Measurements from ENCODE around the gene NKD1.

Gene NKD1

DNA sequence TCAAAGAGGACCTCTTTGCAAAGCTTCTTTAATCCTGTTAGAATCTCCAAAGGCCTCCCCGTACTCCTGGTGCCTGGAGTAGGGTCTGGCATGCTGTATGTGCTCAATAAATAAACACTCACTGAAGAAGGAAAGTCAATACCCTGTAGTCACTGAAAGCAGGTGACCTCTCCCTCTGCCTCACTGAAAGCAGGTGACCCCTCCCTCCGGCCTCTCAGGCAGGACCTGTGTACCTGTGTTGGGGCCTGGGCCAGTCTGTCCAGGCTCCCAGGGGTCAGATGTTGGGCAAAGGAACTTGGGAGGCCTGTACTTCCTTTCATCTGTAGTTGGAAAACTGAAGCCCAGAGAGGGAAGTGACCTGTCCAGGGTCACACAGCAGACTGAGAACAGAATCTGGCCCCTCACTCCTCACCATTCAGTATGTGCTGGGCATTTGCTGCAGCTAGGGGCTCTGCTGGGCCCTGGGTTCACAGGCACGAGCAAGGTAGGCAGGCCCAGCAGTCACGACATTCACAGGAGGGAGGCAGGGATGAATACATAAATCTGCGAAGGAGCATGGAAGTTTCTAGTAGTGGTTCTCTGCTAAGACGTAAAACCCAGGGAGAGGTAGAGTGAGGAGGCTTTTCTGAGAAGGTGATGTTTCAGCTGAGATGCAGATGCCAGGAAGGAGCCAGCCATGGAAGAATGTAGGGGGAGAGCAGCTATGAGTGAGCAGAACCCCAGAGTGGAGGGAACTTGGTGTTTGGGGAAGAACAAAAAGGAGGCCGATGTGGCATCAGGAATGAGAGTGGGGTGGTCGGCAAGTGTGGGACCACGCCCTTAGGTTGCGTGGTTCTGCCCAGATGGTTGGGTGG, 64.0 kb downstream of the NKD1 start:
- in situ Hi-C loops (cut with MboI; ENCODE audit: low sequenced_read_pairs) = no loop called here

DNA sequence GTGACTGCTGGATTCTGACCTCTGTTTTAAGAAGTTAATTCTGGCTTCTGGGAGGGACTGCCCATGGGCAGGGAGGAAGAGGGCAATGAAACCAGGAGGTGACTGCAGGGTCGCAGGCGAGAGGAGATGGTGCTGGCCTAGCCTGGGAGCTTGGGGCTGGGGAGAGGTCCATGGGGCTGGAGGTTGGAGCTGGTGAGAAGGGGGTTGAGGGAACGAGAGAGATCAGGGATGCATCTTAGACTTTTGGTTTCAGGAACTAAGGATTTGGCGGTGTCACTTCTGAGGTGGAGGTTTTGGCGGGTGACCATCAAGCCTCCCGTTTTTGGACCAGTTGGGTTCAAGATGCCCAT, 64.6 kb downstream of the NKD1 start:
- in situ Hi-C loops (cut with MboI; ENCODE audit: low sequenced_read_pairs) = no loop called here

DNA sequence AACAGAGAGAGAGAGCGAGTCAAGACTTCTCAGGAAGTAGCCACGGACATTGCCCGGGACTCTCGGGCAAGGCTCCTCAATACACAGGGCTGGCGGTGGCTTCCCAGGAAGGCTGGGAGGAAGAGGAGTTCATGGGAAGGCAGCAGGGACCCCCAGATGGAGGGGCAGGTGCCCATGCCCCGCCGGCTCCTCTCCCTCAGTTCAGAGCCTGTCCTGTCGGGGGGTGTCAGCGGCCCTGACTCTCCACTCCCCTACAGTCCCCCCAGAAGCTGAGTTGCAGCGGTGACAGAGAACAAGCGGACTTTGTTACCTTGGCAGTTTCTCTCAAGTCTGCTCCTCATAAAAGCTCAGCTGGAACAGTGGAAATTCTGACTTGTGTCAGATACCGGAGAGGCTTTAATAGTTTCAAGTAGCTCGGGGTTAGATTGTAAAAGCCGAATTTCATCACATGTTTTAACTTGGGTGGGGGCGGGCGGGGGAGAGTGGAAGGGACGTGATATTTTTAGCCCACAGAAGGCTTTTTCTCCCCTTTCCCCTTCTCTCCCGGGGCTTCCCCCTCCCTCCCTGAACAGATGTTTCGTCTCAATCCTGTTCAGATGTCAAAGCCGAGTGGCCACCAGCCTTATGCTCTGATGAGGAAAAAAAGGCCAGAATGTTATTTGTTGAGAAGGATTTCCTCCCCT, 65.2 kb downstream of the NKD1 start:
- in situ Hi-C loops (cut with MboI; ENCODE audit: low sequenced_read_pairs) = no loop called here

DNA sequence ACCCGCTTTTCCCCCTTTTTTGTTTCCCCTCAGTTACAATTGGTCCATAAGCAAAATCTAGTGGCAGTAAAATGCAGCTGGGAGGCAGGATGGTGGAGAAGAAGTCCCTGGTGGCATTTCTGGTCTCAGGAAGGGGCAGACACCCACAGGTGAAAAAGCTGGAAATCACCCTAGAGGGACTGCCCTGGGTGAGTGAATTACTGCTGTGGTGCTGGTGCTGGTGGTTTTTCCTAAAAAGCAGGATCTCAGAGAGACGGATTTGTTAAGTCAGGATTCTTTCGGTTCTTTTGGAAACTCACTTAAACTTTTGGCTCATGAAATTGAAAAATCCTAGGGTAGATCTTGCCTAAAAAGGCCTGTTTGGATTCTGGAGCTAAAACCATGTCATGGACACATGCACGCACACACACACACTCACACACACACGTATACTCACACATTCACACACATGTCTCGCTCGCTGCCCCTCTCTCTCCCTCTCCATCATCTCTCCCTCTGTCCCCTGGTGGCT, 65.8 kb downstream of the NKD1 start:
- in situ Hi-C loops (cut with MboI; ENCODE audit: low sequenced_read_pairs) = no loop called here

DNA sequence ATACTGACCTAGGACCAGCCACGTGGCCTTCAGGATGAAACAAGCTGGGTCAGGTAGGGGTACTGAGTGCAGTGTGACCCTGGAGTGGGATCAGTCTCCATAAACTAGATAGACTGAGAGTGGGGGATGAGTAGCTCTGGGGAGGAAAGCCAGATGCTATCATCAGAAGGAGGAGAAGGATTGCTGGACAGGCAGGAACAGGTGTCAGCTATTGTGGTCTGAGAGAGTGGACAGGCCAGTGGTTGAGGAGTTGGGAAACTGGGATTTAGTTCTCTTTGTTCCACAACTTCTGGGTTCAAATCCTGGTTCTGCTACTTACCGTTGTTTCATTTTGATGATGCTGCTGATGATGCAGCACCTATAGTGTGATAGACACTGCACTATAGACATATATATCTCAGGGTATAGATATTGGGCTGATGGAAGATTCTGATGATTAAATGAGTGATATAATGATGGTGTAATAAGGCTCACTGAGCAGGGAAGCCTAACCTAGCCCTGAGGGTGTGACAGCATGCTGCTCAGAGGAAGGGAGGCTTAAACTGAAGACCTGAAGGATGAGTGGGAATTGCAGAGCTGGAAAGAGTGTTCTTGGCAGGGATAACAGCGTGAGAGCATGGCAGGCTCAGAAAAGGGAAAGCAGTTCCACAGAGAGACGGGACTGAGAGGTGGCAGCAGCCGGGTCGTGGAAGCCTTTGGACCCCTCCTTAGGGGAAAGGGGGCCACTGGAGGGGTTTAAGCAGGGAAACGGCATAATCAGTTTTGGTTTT, 66.9 kb downstream of the NKD1 start:
- in situ Hi-C loops (cut with MboI; ENCODE audit: low sequenced_read_pairs) = no loop called here

DNA sequence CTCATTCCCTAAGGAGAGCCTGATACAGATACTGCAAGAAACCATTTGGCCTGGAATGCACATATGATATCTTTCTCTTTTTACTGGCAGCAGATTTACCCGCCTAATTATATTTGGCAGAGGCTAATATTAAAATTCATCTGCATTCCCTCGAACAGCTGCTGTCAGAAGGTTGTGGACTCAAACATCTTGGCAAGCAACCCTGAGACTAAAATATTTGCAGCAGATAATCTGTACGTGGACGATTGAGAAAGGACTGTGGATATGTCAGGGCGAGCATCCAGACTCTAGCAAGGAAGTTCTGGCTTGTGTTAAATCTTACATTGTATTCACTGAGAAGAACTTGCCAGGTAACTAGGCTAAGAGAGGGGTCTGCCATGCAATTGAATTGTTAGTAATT, 67.7 kb downstream of the NKD1 start:
- in situ Hi-C loops (cut with MboI; ENCODE audit: low sequenced_read_pairs) = no loop called here

DNA sequence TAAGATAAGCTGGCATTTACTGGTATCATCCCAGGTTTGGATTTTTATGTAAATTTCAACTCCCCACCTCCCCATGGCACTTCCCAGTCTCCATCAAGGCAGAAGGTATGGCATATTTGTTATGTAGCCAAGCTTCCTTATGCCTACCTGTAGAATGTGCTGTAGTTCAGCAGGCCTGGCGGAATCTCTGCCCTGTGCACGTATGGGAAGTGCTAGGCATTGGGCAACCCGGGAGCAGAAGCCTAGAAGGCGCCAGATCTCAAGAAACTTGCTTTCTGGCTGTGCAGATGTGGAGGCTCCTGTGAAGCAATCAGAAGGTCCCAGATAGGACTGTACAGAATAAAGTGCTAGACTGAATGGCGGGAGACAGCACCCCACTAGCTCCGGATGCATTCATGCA, 68.2 kb downstream of the NKD1 start:
- in situ Hi-C loops (cut with MboI; ENCODE audit: low sequenced_read_pairs) = no loop called here

DNA sequence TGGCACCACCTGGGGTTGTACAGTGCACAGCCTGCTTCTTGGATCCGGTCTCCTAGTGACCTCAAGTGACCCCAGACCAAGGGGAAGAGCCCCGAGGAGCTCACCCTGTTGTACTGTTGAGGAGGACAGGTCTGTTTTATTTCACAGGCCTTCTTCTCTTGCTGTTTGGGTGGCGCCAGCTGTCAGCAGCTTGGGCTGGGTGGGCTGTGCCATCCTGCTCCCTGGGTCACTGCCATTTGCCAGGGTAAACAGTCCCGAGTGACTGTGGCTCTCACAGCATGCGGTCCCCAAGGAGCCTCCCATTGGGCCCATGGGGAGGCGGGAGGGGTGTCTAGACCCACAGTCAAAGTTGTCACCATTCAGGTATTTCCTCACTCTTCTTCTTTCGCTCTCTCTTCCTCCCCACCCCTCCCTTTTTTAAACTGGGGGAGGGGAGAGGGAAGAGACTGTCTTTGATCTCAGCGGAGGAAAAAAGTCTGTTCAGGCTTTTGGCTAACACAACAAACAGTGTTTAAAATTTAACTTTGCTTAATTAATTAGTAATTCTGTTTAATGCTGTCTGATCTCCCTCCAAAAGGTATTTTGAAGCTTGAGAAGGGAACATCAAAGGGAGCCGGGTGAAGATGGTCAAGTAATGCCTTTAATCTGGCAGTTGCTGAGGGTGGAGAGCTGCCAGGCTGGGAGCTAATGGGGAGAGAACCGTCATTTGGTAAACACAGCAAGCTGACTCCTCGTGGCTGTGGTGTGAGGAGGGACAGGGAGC, 68.9 kb downstream of the NKD1 start:
- in situ Hi-C loops (cut with MboI; ENCODE audit: low sequenced_read_pairs) = no loop called here

DNA sequence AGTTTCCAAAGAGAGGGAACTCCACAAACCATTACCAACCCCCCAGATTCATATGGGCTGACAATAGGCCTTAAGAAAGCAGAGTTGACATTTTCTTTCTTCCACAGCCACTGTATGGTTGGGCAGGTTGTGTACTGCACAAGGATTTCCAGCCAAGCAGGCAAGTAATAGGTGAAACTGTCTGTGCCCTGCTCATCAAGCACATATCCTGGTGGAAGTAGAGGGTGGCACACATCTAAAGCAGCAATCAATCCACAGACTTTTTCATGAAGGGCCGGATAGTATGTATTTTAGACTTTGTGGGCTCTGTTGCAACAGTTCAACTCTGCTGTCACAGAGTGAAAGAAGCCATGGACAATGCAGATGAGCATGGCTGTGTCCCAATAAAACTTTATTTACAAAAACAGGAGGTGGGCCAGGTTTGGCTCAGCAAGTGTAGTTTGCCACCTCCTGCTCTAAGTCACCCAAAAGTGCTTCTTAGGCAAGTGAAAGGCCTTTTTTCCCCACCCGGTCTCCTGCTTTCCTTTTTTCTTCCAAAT, 69.5 kb downstream of the NKD1 start:
- in situ Hi-C loops (cut with MboI; ENCODE audit: low sequenced_read_pairs) = no loop called here

DNA sequence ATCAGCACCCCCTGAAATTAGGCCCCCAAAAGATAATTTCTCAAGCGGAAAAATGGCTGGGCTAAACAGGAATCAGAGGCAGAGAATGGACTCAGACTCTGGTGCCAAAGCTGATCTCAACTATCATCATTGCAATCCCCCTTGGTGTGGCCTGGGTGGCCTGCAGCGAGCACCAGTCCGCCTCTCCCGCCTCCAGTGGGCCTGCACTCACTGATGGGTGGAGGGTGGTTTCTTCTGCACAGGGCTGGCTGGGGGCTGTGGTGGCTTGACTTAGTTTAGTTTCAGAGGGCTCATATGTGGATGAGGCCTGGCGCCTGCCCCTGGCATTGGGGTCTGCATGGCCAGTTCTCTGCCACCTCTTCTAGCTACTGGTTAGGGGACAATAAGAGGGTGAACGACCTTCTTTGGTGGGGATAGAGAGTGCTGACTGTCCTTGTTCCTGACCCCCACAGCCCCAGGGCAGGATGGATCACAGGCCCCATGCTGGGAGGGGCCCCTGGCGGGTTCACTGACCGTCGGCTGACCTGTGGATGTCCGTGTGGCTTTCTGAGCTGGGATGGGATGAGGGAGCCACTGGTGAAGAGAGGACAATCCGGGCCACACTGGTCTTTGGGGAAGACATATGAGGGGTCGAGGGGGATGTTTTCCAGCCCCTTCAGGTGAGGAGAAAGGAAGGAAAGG, 70.2 kb downstream of the NKD1 start:
- in situ Hi-C loops (cut with MboI; ENCODE audit: low sequenced_read_pairs) = no loop called here

DNA sequence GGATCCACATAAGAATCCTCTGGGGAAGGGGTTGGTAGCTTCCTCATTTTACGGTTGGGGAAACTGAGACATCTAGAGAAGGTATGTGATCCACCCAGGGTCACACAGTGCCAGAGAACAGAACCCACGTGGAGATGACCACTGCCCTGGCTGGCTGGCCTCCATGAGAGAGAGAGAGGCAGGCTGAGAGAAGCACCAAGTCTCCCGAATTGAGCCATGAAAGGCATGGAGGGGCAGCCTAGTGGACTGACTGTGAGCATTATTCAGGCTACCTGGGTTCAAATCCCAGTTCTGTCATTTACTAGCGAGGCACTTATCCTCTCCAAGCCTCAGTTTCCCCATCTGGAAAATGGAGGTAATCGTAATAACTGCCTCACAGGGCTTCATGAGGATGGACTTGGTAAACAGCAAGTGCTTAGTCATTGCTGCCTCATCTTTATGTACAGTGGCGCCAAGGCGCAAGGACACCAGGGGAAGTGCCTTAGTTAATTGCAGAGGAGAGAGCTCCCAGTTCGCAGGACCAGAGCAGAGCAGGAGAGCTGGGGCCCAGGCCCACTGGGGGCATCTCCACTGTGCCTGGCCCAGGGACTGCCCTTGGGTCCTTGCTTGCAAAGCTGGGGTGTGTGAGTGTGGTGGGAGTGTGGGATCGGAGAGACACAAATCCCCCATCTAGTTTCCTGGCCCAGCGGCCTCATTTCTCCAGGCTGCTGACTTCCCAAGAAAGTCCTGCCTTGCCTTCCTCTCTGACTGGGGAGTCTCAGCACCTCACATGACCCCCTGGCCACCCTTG, 71.7 kb downstream of the NKD1 start:
- in situ Hi-C loops (cut with MboI; ENCODE audit: low sequenced_read_pairs) = no loop called here

DNA sequence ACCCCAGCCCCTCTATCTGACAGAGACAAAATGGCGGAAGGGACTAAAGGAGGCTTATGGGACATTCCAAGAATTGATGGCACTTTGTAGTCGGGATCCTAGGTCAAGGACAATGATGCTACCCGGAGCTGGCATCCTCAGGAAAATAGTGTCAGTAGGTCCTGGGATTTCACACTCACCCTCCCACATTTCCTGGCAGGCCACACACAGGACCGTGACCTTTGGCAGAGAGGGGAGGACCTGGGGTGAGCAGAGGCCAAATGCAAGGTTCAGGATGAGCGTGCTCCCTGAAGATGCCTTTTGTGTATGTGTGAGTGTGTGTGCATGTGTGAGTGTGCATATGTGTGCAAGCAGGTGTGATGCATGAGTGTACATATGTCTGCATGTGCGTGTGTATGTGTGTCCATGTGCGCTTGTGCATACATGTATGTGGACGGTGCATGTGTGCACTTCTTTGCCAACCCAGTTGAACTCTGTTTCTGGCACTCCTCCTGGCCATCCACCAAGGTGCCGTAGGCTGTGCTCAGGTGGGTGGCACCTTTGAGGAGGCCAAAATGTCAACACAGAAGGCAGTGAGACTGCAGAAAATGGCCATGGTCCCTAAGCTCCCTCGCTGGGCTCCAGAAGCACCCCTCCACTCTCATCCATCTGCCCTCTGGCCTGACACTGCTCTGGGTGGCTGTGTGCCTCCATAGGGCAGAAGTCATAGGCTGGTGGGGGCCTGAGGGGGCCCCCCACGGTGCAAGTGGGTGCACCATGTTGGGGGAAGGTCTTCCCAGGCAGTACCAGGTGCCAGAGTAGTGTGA, 72.7 kb downstream of the NKD1 start:
- in situ Hi-C loops (cut with MboI; ENCODE audit: low sequenced_read_pairs) = no loop called here

DNA sequence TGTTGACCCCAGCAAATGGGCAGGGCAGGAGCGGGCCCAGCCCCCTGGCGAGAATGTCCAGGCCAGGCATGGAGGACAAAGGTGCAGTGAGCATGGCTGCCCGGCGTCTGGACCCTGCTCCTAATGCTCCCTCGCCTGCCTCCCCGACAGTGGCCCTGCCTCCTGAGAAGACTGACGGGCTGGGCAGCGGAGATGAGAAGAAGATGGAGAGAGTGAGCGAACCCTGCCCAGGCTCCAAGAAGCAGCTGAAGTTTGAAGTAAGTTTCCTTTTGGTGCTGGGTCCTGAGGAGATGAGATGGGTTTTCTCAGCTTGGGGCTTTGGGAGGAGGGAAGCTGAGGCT, 73.2 kb downstream of the NKD1 start:
- in situ Hi-C loops (cut with MboI; ENCODE audit: low sequenced_read_pairs) = no loop called here

DNA sequence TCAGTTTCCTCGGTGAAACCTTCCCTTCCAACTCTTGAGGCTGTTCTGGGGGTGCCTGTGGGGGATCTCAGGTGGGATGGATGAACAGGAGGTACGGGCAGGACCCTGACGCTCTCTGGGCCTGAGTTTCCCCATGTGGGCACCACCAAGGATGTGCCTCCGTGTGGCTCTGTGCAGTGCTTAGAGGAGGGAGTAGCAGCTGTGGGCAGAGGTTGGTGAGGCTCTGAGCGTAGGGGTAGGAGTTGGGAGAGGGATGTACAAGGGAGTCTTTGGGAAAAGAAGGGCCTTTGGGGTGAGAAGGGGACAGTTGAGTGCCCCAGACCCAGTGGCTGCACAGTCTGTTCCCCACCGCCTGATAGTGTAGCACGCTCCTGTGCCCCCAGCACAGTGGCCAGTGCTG, 73.8 kb downstream of the NKD1 start:
- in situ Hi-C loops (cut with MboI; ENCODE audit: low sequenced_read_pairs) = no loop called here

DNA sequence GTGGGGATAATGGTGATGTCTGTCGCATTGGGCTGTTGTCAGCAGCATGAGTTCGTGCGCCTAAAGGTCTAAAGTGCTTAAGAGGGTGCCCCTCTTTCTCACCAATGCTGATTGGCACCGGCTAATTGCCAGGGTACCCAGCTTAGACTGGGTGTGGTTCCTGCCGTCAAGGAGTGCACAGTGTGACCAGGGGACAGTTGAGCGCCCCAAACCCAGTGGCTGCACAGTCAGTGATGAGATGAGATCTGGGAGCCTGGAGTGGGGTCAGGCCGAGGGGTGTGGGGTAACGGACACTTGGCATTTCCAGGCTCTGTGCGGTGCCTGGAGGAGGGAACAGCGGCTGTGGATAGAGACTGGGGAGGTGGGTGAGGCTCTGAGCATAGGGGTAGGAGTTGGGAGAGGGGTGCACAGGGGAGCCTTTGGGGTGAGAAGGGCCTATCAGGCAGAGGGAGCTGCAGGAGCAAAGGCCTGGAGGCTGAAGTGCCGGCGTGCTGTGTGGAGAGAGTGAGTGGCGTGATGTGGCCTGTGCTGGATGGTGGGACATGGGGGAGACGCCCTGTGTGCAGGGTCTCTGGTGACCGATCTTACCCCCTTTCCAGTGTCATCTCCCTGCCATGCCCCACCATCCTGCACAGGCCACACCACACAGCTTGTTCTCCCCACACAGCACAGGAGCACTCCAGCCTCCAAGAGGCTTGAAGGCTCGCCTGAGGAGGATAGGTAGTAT, 74.6 kb downstream of the NKD1 start:
- in situ Hi-C loops (cut with MboI; ENCODE audit: low sequenced_read_pairs) = no loop called here

DNA sequence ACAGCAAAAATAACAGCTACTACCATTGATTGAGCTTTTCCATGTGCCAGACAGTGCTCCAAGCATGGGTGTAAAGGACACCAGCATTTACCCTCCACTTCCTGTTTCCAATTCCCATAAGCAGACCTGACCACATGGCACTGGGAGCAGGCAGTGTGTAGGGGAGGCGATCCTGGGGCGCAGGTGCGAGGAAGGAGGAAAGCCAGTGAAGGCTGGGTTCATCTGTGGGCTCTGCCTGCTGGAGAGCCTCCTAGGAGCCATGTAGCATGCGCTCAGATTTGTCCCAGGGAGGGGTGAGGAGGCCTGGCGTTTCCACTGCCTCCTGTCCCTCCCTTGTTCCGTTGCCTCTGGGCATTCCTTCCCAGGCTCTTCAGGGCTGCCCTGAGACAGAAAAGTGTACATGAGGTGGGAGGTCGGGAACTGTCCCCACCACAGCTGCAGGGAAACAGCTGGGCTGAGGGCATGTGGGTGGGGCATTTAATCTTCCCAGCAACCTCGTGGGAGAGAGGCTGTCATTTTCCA, 76.3 kb downstream of the NKD1 start:
- in situ Hi-C loops (cut with MboI; ENCODE audit: low sequenced_read_pairs) = no loop called here

DNA sequence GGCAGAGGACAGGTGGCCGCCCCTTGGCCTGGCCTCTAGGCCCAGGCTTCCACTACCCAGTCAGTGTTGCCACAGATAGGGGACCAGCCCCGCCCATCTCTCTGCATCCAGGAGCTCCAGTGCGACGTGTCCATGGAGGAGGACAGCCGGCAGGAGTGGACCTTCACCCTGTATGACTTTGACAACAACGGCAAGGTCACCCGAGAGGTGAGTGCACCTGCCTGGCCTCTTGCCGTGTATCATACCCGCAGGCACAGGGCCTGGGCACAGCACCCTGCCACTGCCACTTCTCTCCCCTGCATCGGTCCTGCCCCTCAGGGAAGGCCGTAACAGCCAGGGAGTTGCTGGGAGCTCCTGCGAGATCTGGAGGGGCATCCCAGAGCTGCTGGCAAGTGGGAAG, 77.2 kb downstream of the NKD1 start:
- in situ Hi-C loops (cut with MboI; ENCODE audit: low sequenced_read_pairs) = no loop called here

DNA sequence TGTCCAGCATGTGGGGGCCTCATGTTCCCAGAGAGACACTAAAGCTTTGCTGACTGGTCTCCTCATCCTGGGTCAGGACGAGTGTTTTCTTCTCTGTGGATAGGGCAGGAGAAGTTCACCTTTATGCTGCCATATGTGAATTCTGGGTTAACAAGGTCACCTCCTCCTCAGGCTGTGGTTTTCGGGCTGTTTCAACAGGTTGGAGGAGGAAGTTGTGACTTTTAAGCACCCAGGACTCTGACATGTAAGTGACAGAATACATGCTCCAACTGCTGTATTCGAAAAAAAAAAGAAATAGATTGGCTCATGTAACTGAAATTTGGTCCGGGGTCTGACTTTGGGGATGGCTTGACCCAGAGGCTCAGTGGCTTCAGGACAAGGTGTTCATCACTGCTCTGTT, 78.7 kb downstream of the NKD1 start:
- in situ Hi-C loops (cut with MboI; ENCODE audit: low sequenced_read_pairs) = no loop called here
